Lower leg skin (tissue), 3 donors: ENCODE data around the gene CTSH.

Experiments
- CTCF ChIP-seq, 3 donors: fragments of 450-650 bp; IDR thresholded peaks; one replicate each; pipeline ENCODE4 v1.5.1; 2016; ENCODE audit warnings: antibody characterized with exemption in 3 of 3, mild to moderate bottlenecking in 3 of 3, moderate library complexity in 2 of 3
- POLR2A ChIP-seq, 2 donors: fragments of 450-650 bp; IDR thresholded peaks; one replicate each; pipeline ENCODE4 v1.6.1; 2016 to 2017; ENCODE audit warnings: antibody characterized with exemption in 2 of 2, mild to moderate bottlenecking in 1 of 2, moderate library complexity in 1 of 2

DNA sequence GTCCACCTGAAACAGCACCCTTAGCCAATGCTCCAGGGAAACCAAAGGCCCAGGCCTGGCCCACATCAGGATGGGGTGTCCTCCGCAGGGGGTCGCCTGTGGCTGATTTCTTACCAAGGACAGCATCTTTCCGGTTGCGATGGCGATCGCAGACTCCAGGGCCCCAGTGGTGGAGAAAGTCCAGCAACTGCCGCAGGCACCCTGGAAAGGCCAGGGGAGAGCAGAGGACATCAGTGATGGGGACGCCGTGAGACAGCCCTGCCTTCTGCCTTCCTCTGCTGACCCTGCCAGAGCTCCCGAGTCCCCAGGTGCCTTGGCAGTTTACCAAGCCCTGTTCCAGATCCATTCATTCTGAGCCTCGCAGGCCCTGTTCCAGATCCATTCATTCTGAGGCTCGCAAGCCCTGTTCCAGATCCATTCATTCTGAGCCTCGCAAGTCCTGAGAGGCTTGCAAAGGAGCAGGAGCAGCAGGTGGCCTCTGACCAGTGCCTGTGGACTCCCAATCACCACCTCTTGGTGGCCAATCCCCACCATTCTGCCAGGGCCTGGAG is 12.5 kb downstream of the CTSH start:
- no peak for TF ChIP-seq CTCF (IDR thresholded peaks at IDR 0.05)
- no peak for TF ChIP-seq POLR2A (IDR thresholded peaks at IDR 0.05)
